GM19099 (cell line): ENCODE results near the gene NUCB1.

ENCODE experiments used
- POLR2A ChIP-seq: IDR thresholded peaks from 3 replicates; pipeline ENCODE4 v1.6.1; 2011; ENCODE audit warnings: low read depth; ENCODE audit not compliant: insufficient read length; ENCODE audit errors: extremely low read depth

Gene NUCB1

GRCh38 chr19:48950159-48950558 is 50.0 kb downstream of the NUCB1 start:
- no peak for TF ChIP-seq POLR2A

DNA sequence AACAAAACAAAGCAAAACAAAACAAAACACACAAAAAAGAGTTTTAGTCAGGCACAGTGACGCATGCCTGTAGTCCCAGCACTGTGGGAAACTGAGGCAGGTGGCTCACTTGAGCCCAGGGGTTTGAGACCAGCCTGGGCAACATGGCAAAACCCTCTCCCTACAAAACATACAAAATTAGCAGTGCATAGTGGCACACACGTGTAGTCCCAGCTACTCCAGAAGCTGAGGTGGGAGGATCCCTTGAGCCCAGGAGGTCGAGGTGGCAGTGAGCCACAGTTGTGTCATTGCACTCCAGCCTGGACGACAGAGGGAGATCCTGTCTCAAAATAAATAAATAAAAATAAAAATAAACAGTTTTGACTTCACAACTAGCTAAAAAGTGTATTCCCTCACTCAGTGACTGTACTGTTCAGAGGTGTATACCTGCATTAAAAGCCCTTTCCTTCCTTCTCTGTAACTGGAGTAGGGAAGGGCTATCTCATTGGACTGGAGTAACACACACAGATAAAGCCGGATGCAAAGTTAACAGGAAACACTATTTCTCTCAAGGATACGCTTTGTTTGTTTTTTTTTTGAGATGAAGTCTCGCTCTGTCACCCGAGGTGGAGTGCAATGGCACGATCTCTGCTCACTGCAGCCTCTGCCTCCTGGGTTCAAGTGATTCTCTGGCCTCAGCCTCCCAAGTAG is 50.9 kb downstream of the NUCB1 start:
- no peak for TF ChIP-seq POLR2A

- TF ChIP-seq POLR2A = no peak
These were observed 53.0 kb downstream of the NUCB1 start for GRCh38 chr19:48953141-48953540.

GRCh38 chr19:48953990-48954594 is 54.0 kb downstream of the NUCB1 start:
- no peak for TF ChIP-seq POLR2A

DNA sequence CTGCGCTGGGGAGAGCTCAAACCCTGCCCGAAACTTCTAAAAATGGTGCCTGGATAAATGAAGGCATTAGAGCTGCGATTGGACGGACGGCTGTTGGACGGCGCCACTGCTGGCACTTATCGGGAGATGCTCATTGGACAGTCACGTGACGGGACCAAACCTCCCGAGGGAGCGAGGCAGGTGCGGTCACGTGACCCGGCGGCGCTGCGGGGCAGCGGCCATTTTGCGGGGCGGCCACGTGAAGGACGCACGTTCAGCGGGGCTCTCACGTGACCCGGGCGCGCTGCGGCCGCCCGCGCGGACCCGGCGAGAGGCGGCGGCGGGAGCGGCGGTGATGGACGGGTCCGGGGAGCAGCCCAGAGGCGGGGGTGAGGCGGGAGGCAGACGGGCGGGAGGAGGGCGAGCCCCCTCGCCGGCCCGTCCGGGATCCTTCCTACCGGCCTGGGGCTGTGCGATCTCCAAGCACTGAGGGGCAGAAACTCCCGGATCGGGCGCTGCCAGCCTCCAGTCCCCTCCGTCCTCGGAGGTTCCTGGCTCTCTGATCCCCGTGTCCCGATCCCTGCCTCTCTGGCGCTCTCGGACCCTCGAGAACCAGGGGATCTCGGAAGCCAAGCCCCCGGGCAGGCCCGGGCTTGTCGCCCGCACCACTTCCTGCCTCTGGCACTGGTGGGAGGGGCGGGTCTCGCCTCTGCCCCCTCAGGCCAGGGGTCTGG is 54.6 kb downstream of the NUCB1 start, which contains the start of gene BAX:
BAX (plus strand) TSS at position 281 of the 713 bp plus-strand sequence; CDS start at position 335, 54 bp downstream.
- peak; percentile 82 for TF ChIP-seq POLR2A

DNA sequence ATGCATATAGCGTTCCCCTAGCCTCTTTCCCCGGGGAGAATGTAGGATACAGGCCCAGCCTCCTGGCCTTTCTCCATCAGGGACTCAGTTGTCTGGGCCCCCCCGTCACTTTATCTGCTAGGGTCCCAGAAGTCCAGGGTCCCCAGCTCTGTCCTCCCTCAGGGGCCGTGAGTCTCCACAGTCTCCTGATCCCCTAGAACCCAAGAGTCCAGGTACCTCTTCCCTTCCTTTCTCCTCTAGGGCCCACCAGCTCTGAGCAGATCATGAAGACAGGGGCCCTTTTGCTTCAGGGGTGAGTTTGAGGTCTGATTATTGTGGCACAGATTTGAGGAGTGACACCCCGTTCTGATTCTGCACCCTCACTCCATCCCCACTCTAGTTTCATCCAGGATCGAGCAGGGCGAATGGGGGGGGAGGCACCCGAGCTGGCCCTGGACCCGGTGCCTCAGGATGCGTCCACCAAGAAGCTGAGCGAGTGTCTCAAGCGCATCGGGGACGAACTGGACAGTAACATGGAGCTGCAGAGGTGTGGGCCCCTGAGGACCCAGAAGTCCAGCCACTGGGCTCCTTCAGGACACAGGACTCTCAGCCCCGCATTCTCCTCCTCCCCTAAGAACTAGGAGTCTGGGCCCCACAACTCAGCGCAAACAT is 55.3 kb downstream of the NUCB1 start:
- no peak for TF ChIP-seq POLR2A

- TF ChIP-seq POLR2A = no peak
These were observed 57.9 kb downstream of the NUCB1 start for GRCh38 chr19:48958006-48958405.

GRCh38 chr19:48959341-48960239 is 59.5 kb downstream of the NUCB1 start:
- no peak for TF ChIP-seq POLR2A

GRCh38 chr19:48961051-48961649 is 61.0 kb downstream of the NUCB1 start:
- no peak for TF ChIP-seq POLR2A

GRCh38 chr19:48961673-48962028 is 61.5 kb downstream of the NUCB1 start:
- TF ChIP-seq POLR2A = no peak

DNA sequence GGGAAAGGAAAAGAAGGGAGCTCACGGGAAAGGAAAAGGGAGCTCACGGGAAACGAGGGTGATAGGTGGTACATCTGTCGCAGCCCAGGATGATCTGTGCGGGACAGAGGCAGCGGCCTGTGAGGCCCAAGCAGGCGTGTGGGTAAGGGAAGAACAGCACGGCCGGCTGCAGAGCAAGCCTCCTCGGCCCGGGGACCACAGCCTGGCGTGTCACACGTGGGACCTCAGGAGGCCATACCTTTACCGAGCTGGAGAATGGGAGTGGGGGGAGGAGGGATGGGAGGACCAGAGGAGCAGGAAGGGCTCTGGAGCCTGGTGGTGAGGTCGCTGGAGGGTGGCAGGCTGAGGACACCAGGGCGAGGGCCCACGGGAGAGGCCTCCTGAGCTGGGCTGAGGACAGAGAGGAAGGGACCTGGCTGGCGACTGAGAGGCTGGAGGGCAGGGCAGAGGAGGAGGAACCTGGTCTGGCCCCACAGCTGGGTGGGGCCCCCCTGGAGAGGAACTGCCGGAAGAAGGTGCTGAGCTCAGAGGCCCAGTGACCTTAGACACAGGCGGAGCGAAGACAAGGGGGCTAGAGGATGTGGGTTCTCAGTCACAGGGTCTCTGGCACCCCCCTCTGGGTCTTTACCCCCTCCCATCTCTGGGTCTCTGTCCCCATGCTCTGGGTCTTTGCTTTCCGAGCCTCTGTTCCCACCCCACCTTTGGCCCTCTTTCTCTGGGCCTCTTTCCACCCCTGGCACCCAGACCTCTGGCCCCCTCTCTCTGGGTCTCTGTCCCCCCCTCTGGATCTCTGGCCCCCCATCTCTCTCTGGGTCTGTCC is 62.1 kb downstream of the NUCB1 start:
- peak; percentile 85 for TF ChIP-seq POLR2A

DNA sequence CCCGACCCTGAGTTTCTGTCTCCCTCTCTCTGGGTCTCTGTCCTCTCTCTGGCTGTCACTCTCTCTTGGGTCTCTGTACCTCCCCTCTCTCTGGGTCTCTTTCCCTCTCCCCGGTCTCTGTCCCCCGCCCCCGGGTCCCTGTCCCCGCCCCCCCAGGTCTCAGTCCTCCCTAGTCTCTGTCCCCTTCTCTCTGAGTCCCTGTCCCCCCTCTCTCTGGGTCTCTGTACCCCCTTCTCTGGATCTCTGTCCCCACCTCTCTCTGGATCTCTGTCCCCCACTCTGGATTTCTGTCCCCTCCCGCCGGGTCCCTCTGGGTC is 62.7 kb downstream of the NUCB1 start:
- TF ChIP-seq POLR2A = no peak

GRCh38 chr19:48963371-48964204 is 63.5 kb downstream of the NUCB1 start:
- peak; percentile 66 for TF ChIP-seq POLR2A
